A673 (cell line): ENCODE measurements around the gene ZDHHC17.

ENCODE experiments used
- EZH2 ChIP-seq: fragments of 200-600 bp; sonication (generic); IDR thresholded peaks from 2 replicates; pipeline ENCODE4 v1.6.1; 2017; ENCODE audit warnings: borderline replicate concordance, low read depth, mild to moderate bottlenecking, mixed read lengths, antibody characterized with exemption, low read length; ENCODE audit not compliant: poor library complexity, severe bottlenecking
- TF ChIP-seq, protein P1 (sequence below): fragments of 300-800, 200-600 bp; sonication (generic); conservative IDR thresholded peaks from 2 replicates; pipeline ENCODE4 v1.5.1; 2017; ENCODE audit warnings: low read depth, mild to moderate bottlenecking, antibody characterized with exemption, low read length, moderate library complexity, mixed read lengths

DNA sequence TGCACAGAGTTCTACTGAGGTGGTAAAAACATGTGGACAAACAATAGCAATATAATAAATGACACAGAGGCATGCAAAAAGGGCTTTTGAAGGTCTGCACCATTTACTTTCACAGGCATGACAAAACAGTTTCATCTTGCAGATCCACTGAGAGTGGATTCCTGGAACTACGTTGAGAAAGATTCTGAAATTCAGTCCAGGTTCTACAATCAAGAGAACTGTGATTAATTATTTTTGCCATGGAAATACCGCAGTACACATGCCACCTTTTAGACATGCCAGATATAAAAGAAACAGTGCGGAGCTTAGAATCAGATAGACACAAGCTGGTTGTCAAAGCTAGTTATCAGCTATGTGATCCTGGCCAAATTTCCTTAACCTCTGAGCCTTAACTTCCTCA lies 110.1 kb downstream of the ZDHHC17 start:
- TF ChIP-seq, protein P1, sequence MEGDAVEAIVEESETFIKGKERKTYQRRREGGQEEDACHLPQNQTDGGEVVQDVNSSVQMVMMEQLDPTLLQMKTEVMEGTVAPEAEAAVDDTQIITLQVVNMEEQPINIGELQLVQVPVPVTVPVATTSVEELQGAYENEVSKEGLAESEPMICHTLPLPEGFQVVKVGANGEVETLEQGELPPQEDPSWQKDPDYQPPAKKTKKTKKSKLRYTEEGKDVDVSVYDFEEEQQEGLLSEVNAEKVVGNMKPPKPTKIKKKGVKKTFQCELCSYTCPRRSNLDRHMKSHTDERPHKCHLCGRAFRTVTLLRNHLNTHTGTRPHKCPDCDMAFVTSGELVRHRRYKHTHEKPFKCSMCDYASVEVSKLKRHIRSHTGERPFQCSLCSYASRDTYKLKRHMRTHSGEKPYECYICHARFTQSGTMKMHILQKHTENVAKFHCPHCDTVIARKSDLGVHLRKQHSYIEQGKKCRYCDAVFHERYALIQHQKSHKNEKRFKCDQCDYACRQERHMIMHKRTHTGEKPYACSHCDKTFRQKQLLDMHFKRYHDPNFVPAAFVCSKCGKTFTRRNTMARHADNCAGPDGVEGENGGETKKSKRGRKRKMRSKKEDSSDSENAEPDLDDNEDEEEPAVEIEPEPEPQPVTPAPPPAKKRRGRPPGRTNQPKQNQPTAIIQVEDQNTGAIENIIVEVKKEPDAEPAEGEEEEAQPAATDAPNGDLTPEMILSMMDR = no peak
- no peak for TF ChIP-seq EZH2
